GF-D8 (cell line): Measurements from ENCODE around the gene CDH11.

Experiments used
- DNase-seq: peaks from one replicate; lab custom pipeline; 2025; lab: John Stamatoyannopoulos, UW

Gene CDH11

GRCh38 chr16:65116818-65117430 is 4.9 kb downstream of the CDH11 start:
- no peak for DNase-seq

GRCh38 chr16:65116216-65116615 is 5.6 kb downstream of the CDH11 start:
- no peak for DNase-seq

GRCh38 chr16:65114527-65114926 is 7.3 kb downstream of the CDH11 start:
- DNase-seq: no peak

- no peak for DNase-seq
These were observed 8.4 kb downstream of the CDH11 start for GRCh38 chr16:65113441-65113840.

GRCh38 chr16:65111306-65111705 is 10.6 kb downstream of the CDH11 start:
- DNase-seq: no peak

- DNase-seq: no peak
These were observed 15.1 kb downstream of the CDH11 start for GRCh38 chr16:65106757-65107156.

GRCh38 chr16:65105171-65105570 is 16.7 kb downstream of the CDH11 start:
- no peak for DNase-seq

- DNase-seq: no peak
These were observed 17.4 kb downstream of the CDH11 start for GRCh38 chr16:65104471-65104870.

- DNase-seq: no peak
These were observed 19.5 kb downstream of the CDH11 start for GRCh38 chr16:65102326-65102725.

DNA sequence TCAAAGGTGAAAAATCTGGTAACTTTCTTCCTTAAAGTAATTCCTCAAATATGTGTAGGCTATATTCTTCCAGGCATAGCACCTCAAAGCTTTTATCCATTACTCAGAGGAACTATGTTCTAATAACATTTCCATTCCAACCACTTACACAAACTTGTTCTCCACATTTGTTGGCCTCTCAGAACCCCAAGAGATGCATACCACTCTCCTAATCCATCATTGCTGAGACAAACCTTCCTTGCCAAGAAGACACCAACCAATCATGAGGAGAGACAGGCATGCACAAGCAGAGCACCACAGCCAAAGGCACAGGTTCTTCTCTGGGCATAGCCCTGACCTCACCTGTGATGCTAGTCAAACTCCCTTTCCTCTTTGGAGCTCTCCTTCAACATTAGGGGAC is 20.9 kb downstream of the CDH11 start:
- no peak for DNase-seq

DNA sequence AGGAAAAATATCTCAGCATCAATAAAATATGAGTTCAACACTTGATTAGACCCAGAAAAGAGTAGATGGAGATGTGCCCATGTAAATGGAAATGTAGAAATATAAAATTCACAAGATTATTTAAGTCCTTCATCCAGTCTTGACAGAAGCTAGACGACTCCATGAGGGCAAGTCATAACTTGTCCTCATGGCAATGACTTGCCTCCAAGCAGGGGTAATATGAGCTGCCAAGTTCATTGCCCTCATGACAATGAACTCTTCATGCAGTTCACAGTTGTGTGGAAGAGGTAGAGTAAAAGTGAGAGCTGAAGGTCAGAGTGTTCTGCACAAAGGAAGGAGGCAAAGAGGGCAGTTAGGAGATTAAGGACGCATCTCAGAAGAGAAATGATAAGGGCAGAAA is 22.3 kb downstream of the CDH11 start:
- no peak for DNase-seq

DNA sequence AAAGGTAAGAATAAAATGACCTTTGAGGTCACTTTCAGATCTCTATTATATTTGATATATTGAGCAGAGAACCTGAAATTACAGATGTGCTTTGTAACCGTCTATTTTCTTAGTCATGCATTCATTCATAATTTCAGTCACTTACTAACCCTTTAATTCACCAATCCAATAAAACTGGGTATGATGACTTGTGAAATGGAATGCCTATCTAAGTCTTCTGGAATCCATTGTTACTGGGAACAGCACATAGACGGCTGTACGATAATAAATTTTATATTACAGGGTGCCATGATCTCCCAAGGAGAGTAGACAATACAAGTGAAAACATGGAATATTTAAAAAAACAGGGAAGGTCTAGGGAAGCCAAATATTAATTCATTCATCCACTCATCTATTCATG is 22.9 kb downstream of the CDH11 start:
- DNase-seq: no peak

GRCh38 chr16:65097296-65097695 is 24.6 kb downstream of the CDH11 start:
- DNase-seq: no peak

DNA sequence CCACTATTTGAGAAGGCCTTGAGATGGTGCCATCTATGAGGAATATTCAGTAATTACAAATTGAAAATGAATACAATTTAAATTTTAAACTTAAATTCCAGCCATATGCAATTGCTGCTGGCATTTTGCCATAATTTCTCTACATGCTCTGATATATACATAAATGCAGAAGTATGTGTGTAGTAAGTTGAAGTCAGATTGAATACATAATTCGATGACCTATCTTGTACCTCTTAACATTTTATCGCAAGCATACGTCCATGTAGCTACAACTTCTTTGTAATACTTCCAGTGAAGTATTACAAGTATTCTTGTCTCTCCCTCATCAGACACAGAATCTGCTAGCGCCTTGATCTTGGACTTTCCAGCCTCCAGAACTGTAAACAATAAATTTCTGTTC is 26.0 kb downstream of the CDH11 start:
- DNase-seq: no peak

- DNase-seq: no peak
These were observed 26.7 kb downstream of the CDH11 start for GRCh38 chr16:65095090-65095728.

DNA sequence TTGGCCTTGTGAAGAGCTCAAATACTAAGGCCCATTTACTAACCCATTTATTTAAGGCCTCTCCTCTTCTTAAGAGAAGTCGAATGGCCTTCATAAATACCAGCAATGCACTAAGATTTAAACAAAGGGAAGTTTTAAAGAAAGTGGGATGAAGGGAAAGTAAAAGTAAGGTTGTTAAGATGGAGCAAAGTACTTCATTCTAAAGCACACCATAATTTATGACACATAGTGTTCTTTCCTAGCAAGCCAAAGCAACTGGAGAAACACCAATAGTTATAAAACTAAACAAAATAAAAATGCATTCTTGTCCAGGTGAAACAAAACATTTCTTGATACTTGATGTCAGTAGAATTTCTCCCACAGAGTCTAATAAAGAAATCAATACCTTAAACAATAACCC is 27.9 kb downstream of the CDH11 start:
- no peak for DNase-seq

DNA sequence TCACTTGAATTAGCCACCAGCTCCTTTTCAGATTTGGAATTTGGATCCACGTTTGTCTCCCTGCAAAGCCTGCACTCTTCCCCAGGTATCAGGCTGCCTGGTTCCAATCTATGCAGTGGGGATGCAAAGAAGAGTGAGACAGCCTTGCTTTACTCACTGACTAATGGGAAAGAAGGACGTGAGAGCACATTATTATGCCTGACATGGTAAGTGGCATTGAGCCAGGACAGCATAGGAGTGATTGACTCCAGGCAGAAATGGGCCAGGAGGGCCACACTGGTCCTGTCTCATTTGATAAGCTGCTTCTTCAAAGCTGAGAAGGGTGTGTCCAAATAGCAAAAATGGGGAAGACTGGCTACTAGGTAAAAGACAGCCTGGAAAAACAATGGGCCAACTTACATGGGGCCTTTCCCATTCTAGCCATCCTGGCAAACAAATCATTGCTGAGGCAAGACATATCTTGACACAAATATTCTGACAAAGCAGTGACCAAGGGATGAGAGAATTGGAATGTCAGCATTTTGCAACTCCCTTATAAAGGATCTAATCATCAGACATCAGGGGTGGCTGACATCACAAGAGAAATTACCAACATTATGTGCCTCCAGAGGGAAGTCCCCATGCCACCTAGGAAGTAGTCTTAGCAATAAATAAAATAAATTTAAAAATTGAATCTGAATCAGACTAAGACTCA is 38.6 kb downstream of the CDH11 start:
- DNase-seq: no peak

GRCh38 chr16:65079549-65079948 is 42.3 kb downstream of the CDH11 start:
- DNase-seq: no peak

GRCh38 chr16:65077181-65077580 is 44.7 kb downstream of the CDH11 start:
- no peak for DNase-seq

GRCh38 chr16:65075877-65076276 is 46.0 kb downstream of the CDH11 start:
- DNase-seq: no peak

DNA sequence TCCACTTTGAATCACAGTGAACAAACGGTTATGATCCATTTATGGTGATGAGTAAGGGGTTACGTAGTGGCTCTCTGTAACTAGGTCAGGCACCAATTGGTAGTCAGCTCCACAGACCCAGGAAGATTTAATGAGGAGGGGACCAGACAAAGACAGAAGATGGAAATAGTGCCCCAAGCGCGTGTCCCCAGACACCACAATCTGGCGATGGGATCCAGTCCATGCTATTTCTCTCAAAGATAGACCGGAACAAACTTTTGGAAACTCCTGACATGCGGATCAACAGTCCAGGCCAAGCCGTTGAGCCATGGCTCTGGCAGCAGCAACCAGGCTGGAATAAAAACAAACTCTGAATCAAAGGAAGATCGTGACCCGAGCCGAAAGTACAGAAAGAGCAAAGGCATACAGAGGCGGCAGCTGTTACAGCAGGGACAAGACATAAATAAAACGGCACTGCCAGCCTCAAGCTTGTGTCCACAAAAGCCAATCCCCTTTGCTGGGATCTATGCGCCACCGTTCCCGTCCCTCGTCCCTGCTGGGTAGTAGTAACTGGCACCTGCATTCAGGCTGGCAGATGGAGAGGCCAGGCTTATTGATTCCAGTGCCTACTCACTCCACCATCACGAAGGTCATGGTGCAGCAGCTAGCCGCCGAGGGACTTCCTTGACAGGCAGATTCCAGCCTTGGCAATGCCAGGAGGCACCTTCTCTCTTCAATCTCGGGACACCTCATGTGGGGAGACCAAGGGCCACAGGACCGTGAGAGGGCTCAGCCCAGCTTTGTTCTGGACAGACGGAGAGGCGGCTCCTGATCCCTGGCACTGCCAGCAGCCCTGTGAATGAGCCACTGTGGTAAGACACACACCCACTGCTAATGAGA is 50.2 kb downstream of the CDH11 start:
- no peak for DNase-seq

- DNase-seq: no peak
These were observed 50.9 kb downstream of the CDH11 start for GRCh38 chr16:65070831-65071432.
